GM23338 (cell line): Measurements from ENCODE around the gene TOR1AIP1. TPM values are rescaled to one million over a fixed set of nuclear protein-coding genes. Genes with fewer than 3 reads are reported as not detected.

ENCODE experiments used
- ATAC-seq: fragments of 200-7000 bp; cut with Tn5 transposase; 3 replicates; pipeline ENCODE4 v1.9.1; 2020
- DNase-seq: peaks from one replicate; pipeline ENCODE4 v3.0.0-alpha.2; 2015; ENCODE audit warnings: low spot score
- H2AFZ ChIP-seq: fragments of 200-600 bp; sonication (generic); 2 replicates; pipeline ENCODE4 v1.8.0; 2016; ENCODE audit warnings: antibody characterized with exemption, mild to moderate bottlenecking, moderate library complexity
- H3F3A ChIP-seq: fragments of 200-600 bp; sonication (generic); replicated peaks from 2 replicates; pipeline ENCODE4 v1.8.0; 2017; ENCODE audit warnings: antibody characterized with exemption, mixed run types, low read depth
- H3K27ac ChIP-seq: fragments of 200-600 bp; sonication (generic); 2 replicates; pipeline ENCODE4 v1.6.1; 2016; ENCODE audit warnings: low read depth
- H3K27me3 ChIP-seq: fragments of 200-600 bp; sonication (generic); 2 replicates; pipeline ENCODE4 v1.8.0; 2016; ENCODE audit warnings: mild to moderate bottlenecking, mixed run types, moderate library complexity; ENCODE audit not compliant: insufficient read depth
- H3K36me3 ChIP-seq: fragments of 200-600 bp; sonication (generic); 2 replicates; pipeline ENCODE4 v1.8.0; 2016; ENCODE audit warnings: mild to moderate bottlenecking; ENCODE audit not compliant: insufficient read depth
- H3K4me1 ChIP-seq: fragments of 200-600 bp; sonication (generic); 2 replicates; pipeline ENCODE4 v1.8.0; 2016; ENCODE audit warnings: mild to moderate bottlenecking, moderate library complexity; ENCODE audit not compliant: insufficient read depth
- H3K4me2 ChIP-seq: fragments of 200-600 bp; sonication (generic); 2 replicates; pipeline ENCODE4 v1.7.1; 2017; ENCODE audit warnings: mixed run types
- H3K4me3 ChIP-seq: fragments of 200-600 bp; sonication (generic); 2 replicates; pipeline ENCODE4 v1.6.1; 2016; ENCODE audit warnings: mixed run types
- H3K79me2 ChIP-seq: fragments of 200-600 bp; sonication (generic); replicated peaks from 2 replicates; pipeline ENCODE4 v1.8.0; 2017; ENCODE audit warnings: mild to moderate bottlenecking; ENCODE audit not compliant: insufficient read depth
- H3K9me2 ChIP-seq: fragments of 200-600 bp; sonication (generic); 2 replicates; pipeline ENCODE4 v1.8.0; 2017; ENCODE audit not compliant: insufficient read depth
- H4K20me1 ChIP-seq: fragments of 200-600 bp; sonication (generic); replicated peaks from 2 replicates; pipeline ENCODE4 v1.8.0; 2017; ENCODE audit warnings: mild to moderate bottlenecking; ENCODE audit not compliant: insufficient read depth
- H3K27ac Mint-ChIP-seq: 2 replicates; pipeline ENCODE4 v1.8.0; 2020; ENCODE audit warnings: inconsistent platforms, mild to moderate bottlenecking, moderate library complexity, mixed read lengths
- H3K27me3 Mint-ChIP-seq: 3 replicates; pipeline ENCODE4 v1.8.0; 2022; ENCODE audit warnings: low read depth, mild to moderate bottlenecking, moderate library complexity, mixed read lengths, inconsistent platforms; ENCODE audit not compliant: insufficient read depth, poor library complexity
- H3K36me3 Mint-ChIP-seq: 3 replicates; pipeline ENCODE4 v1.8.0; 2021; ENCODE audit warnings: low read depth, mild to moderate bottlenecking, inconsistent platforms, moderate library complexity, mixed read lengths
- H3K4me1 Mint-ChIP-seq: 3 replicates; pipeline ENCODE4 v1.8.0; 2020; ENCODE audit warnings: mild to moderate bottlenecking, inconsistent platforms, mixed read lengths
- H3K4me3 Mint-ChIP-seq: 3 replicates; pipeline ENCODE4 v1.8.0; 2021; ENCODE audit warnings: moderate library complexity, mild to moderate bottlenecking, inconsistent platforms, mixed read lengths
- H3K9me3 Mint-ChIP-seq: 3 replicates; pipeline ENCODE4 v1.8.0; 2020; ENCODE audit warnings: moderate library complexity, mild to moderate bottlenecking, inconsistent platforms, mixed read lengths
- CREB1 ChIP-seq: fragments of 250-450 bp; sonication (Bioruptor Pico); IDR thresholded peaks from 2 replicates; pipeline ENCODE4 v1.5.0; 2020; ENCODE audit warnings: low read depth, mild to moderate bottlenecking, moderate library complexity
- CTCF ChIP-seq, 2 experiments: fragments of 200-600 bp in 1 of 2; sonication (generic) in 1 of 2; conservative IDR thresholded peaks; 2 replicates each; pipeline versions ENCODE4 v1.5.1 to v1.6.1; 2016 to 2017; ENCODE audit warnings: antibody characterized with exemption in 2 of 2, low read depth in 2 of 2, mild to moderate bottlenecking in 2 of 2, moderate library complexity in 1 of 2
- ETS1 ChIP-seq: IDR thresholded peaks from 2 replicates; pipeline ENCODE4 v1.6.1; 2016; ENCODE audit warnings: antibody characterized with exemption
- EZH2 ChIP-seq: fragments of 200-600 bp; sonication (generic); IDR thresholded peaks from one replicate; pipeline ENCODE4 v1.8.0; 2017; ENCODE audit warnings: antibody characterized with exemption, mild to moderate bottlenecking, low read depth; ENCODE audit not compliant: unreplicated experiment
- EZH2phosphoT487 ChIP-seq: fragments of 200-600 bp; sonication (generic); IDR thresholded peaks from one replicate; pipeline ENCODE4 v1.8.1; 2018; ENCODE audit warnings: antibody characterized with exemption; ENCODE audit not compliant: unreplicated experiment
- JUNB ChIP-seq: IDR thresholded peaks from one replicate; pipeline ENCODE4 v1.6.1; 2016; ENCODE audit warnings: antibody characterized with exemption; ENCODE audit not compliant: unreplicated experiment
- POLR2AphosphoS5 ChIP-seq: IDR thresholded peaks from 2 replicates; pipeline ENCODE4 v1.6.1; 2016; ENCODE audit warnings: antibody characterized with exemption, low read depth
- REST ChIP-seq: IDR thresholded peaks from one replicate; pipeline ENCODE4 v1.6.1; 2018; ENCODE audit warnings: antibody characterized with exemption; ENCODE audit not compliant: unreplicated experiment
- ZNF114 ChIP-seq: fragments of 250-450 bp; sonication (Bioruptor Pico); IDR thresholded peaks from 2 replicates; pipeline ENCODE4 v1.5.0; 2020; ENCODE audit warnings: mild to moderate bottlenecking, moderate library complexity
- ZNF462 ChIP-seq: fragments of 250-450 bp; sonication (Bioruptor Pico); IDR thresholded peaks from 2 replicates; pipeline ENCODE4 v1.5.0; 2020; ENCODE audit warnings: mild to moderate bottlenecking, moderate library complexity
- long read RNA-seq: library from polyadenylated mRNA; unstranded; transcript quantifications from one replicate; pipeline ENCODE4 v2.0.0, GENCODE V29; 2020; ENCODE audit not compliant: unreplicated experiment
- polyA plus RNA-seq: library from polyadenylated mRNA; unstranded; fragments of >200 nt; fragmentation: Nextera tagmentation; extraction: Ambion mirVana; gene quantifications from 2 replicates; pipeline ENCODE4 v1.2.1, GENCODE V29; 2016
- total RNA-seq: library from RNA; depleted of rRNA; stranded (reverse); fragments of >200 nt; shearing (Covaris generic); gene quantifications from 2 replicates; pipeline ENCODE4 v1.2.3, GENCODE V29; 2014; rRNA removed

TOR1AIP1 gene, protein sequence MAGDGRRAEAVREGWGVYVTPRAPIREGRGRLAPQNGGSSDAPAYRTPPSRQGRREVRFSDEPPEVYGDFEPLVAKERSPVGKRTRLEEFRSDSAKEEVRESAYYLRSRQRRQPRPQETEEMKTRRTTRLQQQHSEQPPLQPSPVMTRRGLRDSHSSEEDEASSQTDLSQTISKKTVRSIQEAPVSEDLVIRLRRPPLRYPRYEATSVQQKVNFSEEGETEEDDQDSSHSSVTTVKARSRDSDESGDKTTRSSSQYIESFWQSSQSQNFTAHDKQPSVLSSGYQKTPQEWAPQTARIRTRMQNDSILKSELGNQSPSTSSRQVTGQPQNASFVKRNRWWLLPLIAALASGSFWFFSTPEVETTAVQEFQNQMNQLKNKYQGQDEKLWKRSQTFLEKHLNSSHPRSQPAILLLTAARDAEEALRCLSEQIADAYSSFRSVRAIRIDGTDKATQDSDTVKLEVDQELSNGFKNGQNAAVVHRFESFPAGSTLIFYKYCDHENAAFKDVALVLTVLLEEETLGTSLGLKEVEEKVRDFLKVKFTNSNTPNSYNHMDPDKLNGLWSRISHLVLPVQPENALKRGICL
- total RNA-seq (20.6 and 25.8 TPM in 2 replicates), polyA plus RNA-seq (13.4 and 16.9 TPM in 2 replicates)
- long read RNA-seq, transcript TOR1AIP1-208 (10 exons, 3,685 nt), result major isoform, 7 of 8 reads
- long read RNA-seq, partial matches to known transcripts, result 0 of 8 reads
- long read RNA-seq, other reads (novel, unspliced or antisense), result 1 of 8 reads

DNA sequence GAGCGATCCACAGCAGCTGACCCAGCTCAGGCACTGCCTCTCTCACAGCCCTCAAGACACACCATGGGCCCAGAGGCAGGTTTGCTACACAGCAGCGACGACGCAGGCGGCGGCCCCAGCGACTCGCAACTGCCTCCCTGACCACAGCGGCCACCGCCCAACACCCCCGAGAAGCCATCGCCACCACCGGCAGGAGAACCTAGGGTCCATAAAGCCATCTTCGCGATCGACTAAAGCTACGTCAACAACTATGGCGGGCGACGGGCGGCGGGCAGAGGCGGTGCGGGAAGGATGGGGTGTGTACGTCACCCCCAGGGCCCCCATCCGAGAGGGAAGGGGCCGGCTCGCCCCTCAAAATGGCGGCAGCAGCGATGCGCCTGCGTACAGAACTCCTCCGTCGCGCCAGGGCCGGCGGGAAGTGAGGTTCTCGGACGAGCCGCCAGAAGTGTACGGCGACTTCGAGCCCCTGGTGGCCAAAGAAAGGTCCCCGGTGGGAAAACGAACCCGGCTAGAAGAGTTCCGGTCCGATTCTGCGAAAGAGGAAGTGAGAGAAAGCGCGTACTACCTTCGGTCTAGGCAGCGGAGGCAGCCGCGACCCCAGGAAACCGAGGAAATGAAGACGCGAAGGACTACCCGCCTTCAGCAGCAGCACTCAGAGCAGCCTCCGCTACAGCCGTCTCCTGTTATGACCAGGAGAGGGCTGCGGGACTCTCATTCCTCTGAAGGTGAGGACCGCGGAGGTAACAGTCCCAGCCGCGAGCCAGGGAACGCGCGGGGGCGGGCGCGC, at the start of gene TOR1AIP1:
TSS of gene TOR1AIP1 (plus strand) at position 33 of the 787 bp plus-strand sequence. CDS start at position 251, 218 bp downstream.
- Mint-ChIP-seq H3K9me3 (no peaks in the 10 kb centered on the region), H3K36me3 (peaks cover 16% of the 10 kb centered on the region), H3K4me3 (peak within 1 kb of the TSS; percentile 95), H3K27ac (peak within 1 kb of the TSS; percentile 100), H3K27me3 (peaks cover 3% of the 10 kb centered on the region), H3K4me1 (peaks cover 18% of the 10 kb centered on the region)
- no peaks in the 10 kb centered on the region for H4K20me1 ChIP-seq
- H3K4me3 ChIP-seq, result peak within 1 kb of the TSS; percentile 92
- no peaks in the 10 kb centered on the region for H3K27me3 ChIP-seq
- H3K36me3 ChIP-seq, result peaks cover 6% of the 10 kb centered on the region; the same call in 1 of the 2 replicates
- peak; percentile 98 for DNase-seq
- H3K4me2 ChIP-seq, result peak within 1 kb of the TSS; percentile 95
- ATAC-seq, result peak; percentile 78
- no peaks in the 10 kb centered on the region for H3K9me2 ChIP-seq
- H3K4me1 ChIP-seq, result peaks cover 10% of the 10 kb centered on the region
- H2AFZ ChIP-seq, result peak within 1 kb of the TSS; percentile 89
- H3K27ac ChIP-seq, result peak within 1 kb of the TSS; percentile 100
- peaks cover 11% of the 10 kb centered on the region; the same call in 1 of the 2 replicates for H3F3A ChIP-seq
- peaks cover 14% of the 10 kb centered on the region for H3K79me2 ChIP-seq
- TF ChIP-seq JUNB, result no peak
- peak; percentile 95 for TF ChIP-seq CREB1
- no peak for TF ChIP-seq REST
- TF ChIP-seq ETS1, result peak; percentile 98
- no peak for TF ChIP-seq ZNF114
- peak; percentile 95 for TF ChIP-seq POLR2AphosphoS5
- no peak for TF ChIP-seq EZH2
- no peak for TF ChIP-seq EZH2phosphoT487
- TF ChIP-seq ZNF462 (CRISPR knock-in tag), result no peak
- peak; percentile 8 to 18; a peak in 1 of 4 replicates for TF ChIP-seq CTCF (conservative IDR thresholded peaks at IDR 0.05; ENCODE audit: low read depth in 2 of 2)
